Measurements from ENCODE around the gene PKP3.
"Not testable (repeated sequence)": the region's sequence is repeated elsewhere in the genome, so short reads cannot be mapped to it uniquely, and the experiment has no call there.

Gene PKP3

DNA sequence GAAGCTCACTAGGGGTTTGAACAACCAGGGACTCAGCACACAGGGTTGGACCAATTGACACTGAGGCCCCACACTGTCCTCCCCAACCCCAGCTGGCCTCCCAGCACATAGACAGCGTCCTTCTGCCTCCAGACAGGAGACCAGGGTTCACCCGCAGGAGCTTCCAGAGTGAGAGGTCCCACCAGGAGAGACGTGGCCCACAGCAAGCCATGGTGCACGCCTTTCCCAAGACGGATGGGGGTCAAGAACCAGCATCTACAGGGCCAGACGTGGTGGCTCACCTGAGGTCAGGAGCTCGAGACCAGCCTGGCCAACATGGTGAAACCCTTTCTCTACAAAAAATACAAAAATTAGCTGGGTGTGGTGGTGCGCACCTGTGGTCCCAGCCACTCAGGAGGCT is 32.8 kb downstream of the PKP3 start:
- no peak for DNase-seq (ENCODE audit: low read depth)

DNA sequence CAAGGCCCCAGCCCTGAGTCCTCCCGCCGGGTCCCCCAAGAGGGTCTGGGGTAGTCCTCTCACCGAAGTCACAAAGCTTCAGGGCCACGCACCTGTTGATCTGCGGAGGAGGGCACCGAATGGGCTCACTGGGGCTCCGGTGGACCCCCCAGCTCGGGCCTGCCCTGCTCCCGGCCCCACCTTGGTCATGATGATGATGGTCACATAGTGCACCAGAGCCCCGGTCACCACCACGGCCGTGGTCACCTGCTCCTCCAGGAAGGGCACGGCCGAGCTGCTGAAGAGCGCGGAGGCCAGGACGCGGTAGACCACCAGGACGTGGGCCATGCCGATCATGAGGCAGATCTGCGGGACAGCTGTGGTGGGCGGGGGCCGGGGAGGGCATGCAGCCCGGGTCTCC is 34.3 kb downstream of the PKP3 start:
- DNase-seq (ENCODE audit: low read depth): no peak

DNA sequence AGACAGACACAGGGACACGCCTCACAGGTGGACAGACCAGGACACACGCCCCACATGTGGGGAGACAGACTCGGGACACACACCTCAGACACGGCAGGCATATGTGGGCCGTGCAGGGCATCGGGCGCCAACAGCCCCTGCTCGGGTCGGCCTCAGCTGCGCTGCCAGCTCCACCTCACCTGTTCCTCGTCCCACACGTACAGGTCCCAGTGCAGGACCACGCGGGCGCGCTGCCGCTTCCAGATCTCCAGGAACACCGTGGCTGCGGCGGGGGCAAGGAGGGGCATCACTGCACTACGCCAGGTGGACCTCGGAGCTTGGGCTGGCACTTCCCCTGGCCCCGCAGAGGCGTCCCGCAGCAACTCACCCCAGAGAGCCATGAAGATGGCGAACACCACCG is 35.4 kb downstream of the PKP3 start:
- DNase-seq (ENCODE audit: low read depth): no peak

DNA sequence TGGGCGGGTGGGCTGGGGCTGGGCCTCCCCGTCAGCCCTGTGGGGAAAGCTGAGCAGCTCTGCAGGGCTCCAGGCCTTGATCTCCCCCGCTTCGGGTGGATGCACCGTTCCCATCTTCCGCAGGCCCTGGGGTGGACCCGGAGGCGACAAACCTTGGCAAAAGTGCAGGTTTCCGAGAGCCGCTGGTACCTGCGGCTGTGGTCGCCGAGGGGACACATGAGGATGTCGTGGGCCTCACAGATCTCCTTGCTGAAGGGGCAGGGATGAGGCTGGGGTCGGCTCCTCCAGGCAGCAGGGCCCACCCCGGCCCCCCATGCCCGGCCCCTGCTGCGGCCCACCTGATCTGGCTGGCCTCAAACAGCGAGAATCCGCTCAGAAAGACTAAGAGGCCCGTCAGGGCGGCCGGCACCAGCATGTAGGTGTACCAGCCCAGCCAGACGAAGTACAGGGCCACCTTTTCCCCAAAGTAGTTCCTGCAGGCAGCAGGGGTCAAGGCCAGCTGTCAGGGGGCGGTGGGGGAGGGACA is 36.0 kb downstream of the PKP3 start:
- no peak for DNase-seq (ENCODE audit: low read depth)

DNA sequence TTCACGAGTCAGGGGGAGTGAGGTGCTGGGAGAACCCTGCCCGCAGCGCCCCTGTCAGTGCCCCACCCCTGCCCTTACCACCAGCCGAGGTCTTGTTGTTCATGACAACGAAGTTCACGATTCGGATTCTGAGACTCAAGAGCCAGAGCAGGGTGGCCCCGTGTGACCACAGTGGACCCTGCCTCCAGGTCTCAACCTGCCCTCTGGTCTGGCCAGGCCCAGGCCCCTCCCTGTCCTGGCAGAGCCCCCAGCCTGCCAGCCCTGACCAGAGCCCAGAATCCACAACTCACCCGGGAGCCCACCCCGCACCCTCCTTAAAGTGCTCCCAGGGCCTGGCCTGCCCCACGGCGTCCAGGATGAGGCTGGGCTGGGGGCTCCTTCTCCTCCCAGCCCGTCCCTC is 37.9 kb downstream of the PKP3 start:
- no peak for DNase-seq (ENCODE audit: low read depth)

DNA sequence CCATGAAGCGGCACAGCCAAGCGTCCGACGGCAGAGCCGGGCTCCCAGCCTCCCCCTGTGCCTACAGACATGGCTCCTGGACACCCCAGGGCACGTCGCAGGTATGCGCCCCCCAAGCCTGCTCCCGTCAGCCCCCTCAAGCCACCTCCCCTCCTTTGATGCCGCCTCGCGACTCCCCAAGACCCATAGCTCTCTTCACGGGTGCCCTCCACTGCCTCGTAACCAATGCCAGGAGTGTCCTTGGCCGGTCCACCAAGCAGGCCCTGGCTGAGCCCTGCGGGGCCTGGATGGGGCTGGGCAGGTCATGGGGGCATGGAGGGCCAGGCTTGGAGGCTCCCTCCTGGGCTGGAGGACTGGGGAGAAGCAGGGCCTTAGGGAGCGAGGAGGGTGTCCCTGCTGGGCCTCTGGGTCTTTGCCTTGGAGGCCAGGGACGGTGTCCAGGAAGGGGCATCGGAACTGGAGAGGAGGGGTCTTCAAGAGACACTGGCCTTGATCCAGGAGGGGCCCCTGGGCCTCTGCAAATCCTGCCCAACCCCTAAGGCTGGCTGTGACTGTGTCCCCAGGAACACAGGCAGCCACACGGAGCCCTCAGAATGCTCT is 38.6 kb downstream of the PKP3 start:
- no peak for DNase-seq (ENCODE audit: low read depth)

DNA sequence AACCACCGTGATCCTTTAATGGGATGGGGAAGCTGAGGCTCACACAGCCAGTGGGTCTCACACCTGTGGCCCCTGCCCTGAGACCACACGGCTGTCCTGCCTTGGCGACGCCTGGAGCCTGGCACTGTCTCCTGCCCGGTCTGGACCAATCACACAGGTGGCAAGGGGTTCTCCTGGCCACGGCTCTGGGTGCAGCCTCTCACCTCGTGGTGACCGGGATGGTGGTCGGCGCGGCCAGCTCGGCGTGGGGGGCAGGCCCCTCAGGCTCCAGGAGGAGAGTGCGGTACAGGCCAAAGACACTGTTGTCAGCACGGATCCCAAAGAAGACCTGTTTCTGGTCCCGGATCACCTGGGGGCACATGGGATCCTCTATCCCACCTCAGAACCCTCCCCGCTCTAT is 39.1 kb downstream of the PKP3 start:
- no peak for DNase-seq (ENCODE audit: low read depth)

DNA sequence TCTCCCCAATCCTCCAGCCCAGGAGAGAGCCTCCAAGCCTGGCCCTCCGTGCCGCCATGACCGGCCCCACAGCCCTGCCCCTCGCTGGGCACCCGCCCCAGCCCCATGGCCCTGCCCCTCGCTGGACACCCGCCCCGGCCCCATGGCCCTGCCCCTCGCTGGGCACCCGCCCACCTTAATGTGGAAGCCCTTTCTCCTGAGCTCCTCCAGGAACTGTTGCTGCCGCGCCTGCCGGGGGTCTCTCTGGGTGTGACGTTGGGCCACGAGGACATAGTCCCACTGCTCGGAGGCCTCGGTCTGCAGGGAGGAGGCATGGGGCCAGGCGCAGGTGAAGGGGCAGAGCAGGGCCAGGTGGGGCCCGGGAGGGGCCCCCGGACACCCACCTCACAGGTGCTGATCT is 39.6 kb downstream of the PKP3 start:
- no peak for DNase-seq (ENCODE audit: low read depth)

DNA sequence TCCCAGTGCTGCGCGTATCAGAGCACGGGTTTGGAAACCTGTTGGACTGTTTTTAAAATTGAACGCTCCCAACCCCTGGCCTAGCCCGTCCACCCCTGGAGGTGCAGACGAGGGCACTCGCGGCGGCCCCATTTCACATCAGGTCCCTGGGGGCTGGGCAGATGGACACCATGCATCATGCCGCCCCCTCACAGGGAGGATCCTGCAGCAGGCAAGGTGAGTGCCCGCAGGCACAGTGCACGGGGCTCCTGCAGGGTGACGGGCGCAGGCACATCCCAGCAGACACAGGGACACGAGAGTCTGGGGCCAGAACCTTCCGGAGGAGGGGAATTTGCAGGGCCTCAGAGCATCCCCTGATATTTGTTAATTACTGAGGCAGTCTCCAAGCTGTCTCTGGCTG is 40.5 kb downstream of the PKP3 start:
- DNase-seq (ENCODE audit: low read depth): no peak

DNA sequence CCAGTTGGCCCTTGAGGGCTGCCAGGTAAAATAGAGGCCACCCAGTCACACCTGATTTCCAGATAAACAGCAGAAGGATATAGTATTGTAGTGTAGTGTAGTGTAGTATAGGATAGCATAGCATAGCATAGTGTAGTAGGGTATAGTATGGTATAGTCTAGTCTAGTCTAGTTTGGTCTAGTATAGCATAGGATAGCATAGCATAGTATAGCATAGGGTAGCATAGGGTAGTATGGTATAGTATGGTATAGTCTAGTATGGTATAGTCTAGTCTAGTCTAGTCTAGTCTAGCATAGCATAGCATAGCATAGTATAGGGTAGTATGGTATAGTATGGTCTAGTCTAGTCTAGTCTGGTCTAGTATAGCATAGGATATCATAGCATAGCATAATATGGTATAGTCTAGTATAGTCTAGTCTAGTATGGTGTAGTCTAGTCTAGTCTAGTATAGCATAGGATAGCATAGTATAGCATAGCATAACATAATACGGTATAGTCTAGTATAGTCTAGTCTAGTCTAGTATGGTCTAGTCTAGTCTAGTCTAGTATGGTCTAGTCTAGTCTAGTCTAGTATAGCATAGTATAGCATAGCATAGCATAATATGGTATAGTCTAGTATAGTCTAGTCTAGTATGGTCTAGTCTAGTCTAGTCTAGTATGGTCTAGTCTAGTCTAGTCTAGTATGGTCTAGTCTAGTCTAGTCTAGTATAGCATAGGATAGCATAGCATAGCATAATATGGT is 41.2 kb downstream of the PKP3 start:
- DNase-seq (ENCODE audit: low read depth): not testable (repeated sequence)

DNA sequence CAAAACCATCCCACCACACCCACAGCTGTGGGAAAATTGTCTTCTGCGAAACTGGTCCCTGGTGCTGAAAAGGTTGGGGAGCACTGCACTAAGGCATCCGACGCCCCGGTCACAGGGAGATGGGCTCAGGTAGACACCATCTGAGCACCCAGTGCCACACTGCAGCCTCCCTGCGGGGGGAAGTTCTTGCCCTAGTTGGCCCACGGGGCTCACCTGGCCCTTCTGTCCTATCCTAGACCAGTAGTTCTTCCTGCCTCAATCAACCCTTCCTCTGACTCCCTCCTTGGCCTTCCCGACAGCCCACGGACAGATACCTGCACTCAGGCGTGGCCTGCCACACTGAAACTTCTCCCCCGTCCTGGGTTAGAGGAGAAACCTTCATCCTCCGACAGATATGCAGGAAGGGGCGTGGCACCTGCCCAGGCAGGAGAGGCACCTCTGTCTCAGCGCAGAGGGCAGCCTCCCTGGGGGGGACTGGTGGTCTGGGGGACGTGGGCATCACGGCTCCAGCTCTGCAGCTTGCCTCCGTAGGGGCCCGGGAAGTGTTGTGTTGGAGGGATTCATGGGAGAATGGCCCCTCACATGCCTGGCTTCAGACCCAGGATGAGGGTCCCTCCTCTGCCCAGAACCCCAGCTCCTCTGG is 43.3 kb downstream of the PKP3 start:
- no peak for DNase-seq (ENCODE audit: low read depth)

DNA sequence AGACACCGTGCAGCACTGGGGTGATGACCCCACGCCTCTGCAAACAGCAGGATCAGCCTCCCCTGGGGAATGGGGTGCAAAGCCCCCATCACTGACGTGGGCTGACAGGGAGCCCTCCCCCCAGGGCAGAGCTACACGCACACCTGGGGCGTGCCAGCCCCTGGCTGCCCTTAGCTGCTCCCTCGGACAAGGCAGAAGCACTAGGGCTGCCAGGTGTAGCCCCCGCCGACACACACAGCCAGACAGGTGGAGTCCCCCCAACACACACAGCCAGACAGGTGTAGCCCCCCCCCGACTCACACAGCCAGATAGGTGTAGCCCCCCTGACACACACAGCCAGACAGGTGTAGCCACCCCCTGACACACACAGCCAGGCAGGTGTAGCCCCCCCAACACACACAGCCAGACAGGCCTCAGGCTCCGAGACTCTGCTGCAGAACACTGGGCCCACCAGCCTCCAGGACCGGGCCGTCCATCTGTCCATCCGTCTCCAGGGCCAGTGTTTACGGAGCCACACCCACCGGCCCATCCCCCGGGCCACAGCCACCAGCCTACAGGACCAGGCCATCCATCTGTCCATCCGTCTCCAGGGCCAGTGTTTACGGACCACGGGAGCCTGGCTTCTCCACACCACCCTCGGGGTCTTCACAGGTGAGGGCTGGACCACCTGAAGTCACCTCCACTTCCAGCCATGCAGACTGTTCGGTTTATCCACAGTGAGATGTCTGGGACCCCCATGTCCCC is 44.3 kb downstream of the PKP3 start:
- DNase-seq (ENCODE audit: low read depth): no peak

DNA sequence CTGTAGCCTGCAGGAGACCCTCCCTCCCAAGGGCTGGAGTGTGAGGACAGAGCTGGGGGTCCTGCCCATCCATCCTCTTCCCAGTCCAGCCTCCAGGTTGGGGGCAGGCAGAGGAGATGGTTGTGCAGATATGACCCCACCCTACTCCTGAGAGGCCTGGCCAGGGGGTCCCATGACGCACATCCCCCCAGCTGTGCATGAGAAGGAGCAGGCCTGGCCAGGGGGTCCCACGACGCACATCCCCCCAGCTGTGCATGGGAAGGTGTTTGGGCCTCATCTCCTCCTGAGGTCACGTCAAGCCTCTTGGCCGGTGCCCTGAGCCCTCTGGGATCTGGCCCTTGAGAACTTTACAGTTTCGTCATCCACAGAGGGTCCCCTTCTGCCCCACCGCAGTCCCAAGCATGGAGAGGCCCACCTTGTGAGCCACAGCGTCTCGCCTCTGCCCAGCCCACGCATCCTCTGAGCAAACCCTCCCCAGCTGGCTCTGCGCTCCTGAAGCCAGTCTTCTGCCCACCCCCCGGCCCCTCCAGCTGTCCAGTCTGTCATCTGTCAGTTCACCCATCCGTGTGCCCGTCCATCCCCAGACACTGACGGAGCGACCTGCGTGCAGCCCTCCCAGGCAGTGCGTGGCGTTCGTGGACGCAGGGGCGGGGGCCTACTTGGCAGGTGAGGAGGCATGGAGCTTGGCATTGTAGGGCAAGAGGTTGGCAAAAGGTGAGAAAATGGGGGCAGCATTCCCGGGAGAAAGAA is 45.5 kb downstream of the PKP3 start:
- no peak for DNase-seq (ENCODE audit: low read depth)

DNA sequence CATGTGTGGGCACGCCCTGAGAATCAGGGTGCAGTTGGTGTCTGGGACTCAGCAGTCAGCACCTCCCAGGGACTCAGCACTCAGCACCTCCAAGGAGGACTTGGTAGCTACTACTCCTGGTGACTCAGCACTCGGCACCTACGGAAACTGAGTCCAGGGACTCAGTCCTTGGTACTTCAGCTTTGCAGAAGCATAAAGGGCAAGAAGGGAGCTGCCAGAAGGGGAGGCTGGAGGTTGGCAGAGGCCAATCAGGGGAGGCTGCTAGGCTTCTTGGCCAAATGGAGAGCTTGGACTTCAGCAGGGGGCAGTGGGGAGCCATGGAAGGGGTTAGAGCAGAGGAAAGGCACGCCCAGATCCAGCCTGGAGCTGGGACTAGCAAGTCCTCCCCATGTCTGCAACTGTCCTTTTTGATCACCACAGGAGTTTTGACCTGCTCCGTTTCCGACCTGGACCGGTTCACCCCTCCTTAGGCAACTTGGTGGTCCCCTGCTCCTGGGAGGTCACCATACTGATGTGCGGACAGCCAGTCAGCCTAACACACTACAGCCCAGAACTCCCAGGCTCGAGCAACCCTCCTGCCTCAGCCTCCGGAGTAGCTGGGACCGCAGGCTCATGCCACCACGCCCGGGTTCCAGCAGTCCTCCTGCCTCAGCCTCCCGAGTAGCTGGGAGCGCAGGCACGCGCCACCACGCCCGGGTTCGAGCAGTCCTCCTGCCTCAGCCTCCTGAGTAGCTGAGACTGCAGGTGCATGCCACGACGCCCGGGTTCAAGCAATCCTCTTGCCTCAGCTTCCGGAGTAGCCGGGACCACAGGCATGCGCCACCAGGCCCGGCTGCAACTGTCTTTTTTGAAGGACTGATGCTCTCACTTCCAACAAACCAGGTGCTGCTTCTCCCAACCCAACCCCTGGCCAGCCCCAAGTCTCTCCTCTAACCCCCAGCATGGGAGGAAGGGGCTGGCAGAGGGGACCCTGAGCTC is 46.3 kb downstream of the PKP3 start:
- no peak for DNase-seq (ENCODE audit: low read depth)

DNA sequence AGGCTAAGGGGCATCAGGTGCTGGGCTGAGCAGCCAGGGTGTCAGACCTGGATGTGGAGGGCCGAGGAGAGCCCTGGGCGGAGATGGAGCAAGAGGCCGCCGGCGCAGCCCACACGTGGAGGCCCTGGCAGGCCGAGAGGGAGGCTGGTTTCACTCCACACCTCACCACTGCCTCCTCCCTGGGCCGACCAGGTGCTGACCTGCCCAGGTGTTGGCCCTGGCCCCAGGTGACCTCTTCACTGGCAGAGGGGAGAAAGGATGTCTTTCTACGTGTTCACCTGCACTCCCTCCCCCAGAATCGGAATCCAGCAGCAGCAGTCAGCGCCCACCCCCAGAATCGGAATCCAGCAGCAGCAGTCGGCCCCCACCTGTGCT is 47.0 kb downstream of the PKP3 start:
- DNase-seq (ENCODE audit: low read depth): no peak

DNA sequence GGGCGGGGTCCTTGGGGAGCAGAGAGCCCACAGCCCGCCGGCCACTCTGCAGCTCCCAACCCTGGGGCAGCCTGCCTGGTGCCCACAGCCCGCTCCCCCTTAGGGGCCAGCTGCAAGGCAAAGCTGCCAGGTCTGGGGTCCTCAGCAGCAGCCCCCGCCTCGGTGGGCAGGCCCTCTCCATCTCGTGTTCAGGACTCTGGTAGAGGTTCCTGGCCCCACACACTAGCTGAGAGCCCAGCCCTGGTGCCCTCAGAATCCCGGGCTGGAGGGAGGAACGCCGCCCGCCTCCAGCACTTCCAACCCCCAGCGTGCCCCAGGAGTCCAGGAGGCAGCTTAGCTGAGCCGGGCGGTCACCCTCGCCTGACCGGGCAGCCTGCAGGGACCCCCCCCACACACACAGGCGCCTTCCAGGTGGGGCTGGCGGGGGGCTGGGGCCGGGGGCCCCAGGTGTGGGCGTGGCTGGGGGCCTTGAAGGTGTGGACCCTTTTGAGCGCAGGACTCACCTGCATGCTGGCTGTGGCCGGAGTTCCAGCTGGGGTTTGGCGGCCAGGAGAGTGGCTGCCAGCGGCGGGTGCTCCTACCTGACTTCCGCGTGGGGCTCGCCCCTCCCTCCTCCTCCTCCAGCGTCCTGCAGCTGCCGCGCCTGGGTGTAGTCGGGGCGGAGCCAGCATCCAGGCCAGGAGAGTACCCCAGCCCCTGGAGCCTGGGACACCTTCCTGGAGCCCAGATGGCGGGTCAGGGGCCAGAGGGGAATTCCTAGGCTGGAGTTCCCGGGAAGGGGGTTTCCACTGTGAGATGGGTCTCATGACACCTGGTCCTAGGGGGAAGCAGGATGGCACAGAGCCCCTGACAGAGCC is 47.6 kb downstream of the PKP3 start, which contains the start of gene ANO9:
Gene ANO9 (minus strand): TSS at position 594 of the 857 bp plus-strand sequence. CDS start 85 bp downstream, at position 509.
- DNase-seq (ENCODE audit: low read depth): peak; percentile 42

DNA sequence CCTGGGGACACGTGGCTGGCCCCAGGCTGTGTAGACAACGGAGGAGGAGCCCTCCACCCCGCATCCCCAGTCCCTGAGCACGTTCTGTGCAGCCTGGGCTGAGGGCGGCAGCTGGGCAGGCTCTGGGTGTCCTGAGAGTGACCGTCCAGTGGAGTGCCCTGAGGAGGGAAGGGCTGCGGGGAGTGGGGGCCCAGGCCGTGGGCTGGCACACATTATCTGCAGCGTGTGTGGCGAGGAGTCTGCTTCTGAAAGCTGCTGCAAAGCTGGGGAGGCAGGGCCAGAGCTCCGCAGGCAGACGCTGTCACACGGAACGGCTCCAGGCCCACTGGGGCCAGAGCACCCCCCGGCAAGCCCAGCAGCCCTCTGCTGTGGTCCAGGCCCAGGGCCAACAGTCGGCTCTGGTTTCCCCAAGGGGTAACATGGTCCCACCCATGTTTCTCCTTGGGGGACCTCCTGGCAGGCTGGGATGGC is 48.6 kb downstream of the PKP3 start:
- DNase-seq (ENCODE audit: low read depth): no peak

DNA sequence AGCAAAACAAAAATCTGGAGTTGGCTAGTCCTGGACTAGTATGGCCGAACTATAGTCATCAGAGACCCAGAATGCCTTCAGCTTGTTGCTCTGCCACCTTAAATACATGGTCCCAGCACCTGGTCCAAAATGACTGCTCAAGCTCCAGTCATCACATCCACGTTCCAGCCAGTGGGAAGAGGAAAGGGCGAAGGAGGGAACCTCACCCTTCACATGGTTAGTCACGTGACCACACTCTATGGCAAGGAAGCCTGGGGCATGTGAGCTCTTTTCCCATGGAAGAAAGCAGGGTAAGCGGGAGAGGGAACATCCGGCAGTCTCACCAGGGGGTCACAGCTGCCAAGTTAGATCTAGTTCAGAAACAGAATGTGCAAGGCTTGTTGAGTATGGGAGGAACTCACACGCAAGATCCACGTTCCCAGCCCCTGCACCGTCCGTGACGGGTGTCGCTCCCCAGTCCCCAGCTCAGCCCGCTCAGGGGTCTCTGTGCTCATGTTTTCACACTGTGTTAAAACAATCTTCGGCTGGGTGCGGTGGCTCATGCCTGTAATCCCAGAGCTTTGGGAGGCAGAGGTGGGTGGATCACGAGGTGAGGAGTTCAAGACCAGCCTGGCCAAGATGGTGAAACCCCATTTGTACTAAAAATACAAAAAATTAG is 49.7 kb downstream of the PKP3 start:
- DNase-seq (ENCODE audit: low read depth): no peak

Measured in stimulated activated CD4-positive, alpha-beta T cell treated with anti-CD3 and anti-CD28 coated beads, Interleukin-2, amount 100 ng/mL, for 4 hours (primary cell).